Stimulated activated CD4-positive, alpha-beta T cell treated with anti-CD3 and anti-CD28 coated beads, Interleukin-4, amount 100 ng/mL, for 1 hour (primary cell): ENCODE results near the gene NCBP2L.

Source experiments
- DNase-seq: peaks from one replicate; pipeline ENCODE4 v3.0.0-alpha.2; 2020

The NCBP2L gene

DNA sequence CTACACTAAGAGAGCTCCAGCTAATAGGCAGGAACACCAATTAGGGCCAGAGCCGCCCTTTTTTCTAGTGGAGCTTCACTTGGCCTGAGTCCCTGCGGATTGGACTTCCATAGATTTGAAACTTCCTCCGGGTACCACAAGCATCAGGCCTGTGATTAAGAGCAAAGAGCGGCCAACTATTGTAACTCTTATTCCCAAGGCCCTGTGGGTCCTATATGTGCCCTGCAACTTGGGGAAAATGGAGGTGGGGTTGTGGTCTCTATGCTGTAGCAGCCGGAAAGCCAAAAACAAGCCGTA is at the start of gene NCBP2L:
Gene NCBP2L (plus strand): TSS at position 198 of the 297 bp plus-strand sequence. CDS start 16,488 bp downstream, outside the sequence.
- DNase-seq = no peak

DNA sequence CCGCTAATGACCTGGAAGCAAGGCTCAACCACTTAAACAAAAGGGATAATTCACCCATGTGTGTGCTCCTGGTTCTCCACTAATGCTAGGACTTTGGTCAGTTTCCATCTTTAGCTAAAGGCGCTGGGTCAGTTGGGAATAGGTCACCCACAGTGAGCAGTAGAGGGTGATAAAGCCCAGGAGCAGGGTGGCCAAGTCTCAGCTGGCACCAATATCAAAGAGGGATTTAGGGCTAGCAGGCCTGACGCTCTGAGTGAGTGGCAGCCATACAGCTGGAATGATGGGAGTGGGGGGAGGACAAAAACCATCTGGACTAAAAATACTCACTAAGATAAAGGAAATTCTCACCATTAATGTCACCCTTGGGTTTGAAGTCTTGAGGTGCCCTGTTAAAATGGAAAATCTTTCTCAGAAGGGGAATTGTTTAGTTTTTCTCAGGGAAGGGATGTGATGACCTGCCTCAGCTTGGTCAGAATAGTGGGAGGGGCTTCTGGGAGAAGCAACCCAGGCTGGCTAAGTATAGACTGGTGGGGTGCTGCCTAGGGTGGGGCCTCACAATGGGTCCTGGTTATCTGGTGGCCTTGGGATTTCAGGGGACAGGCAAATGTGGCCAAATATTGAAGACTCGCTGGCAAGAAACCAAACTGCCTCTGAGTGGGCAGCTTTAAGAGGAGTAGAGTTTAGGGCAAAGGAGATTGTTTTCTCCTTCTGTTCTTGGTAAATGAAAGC is 49.0 kb upstream of the NCBP2L start:
- no peak for DNase-seq

DNA sequence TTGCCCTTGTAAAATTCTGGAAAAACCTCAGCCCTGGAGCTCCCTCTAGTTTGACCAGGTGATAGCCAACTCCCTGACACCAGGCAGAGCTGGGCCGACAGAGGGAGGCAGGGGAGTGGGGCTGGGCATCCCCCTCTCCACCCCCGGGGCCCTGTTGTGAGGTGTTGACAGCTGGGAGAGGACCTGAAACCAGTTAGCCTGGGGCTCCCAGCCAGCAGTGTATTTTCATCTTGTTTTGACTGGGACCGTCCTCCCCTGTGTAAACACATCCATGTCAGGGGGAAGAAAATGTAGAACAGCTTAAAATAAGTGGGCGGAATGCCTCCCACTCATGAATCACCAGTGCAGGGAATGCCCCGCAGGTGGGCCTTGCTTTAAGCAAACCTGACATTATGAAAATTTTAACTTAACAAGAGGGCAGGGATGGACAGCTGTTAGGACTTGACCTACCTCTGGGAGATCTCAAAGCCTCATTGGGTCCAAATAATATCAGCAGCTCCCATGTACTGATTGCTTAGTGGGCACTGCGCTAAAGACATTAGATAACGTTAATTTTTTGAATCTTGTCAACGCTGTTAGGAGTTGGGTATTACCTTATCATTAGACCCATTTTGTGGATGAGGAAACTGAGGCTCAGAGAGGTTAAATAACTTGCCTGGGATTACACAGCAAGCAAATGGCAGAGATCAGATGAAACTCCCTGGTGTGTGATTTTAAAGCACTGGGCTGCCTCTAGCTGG is 47.8 kb upstream of the NCBP2L start:
- DNase-seq = no peak

GRCh38 chrX:107730298-107730655 is 47.3 kb upstream of the NCBP2L start:
- DNase-seq = no peak

DNA sequence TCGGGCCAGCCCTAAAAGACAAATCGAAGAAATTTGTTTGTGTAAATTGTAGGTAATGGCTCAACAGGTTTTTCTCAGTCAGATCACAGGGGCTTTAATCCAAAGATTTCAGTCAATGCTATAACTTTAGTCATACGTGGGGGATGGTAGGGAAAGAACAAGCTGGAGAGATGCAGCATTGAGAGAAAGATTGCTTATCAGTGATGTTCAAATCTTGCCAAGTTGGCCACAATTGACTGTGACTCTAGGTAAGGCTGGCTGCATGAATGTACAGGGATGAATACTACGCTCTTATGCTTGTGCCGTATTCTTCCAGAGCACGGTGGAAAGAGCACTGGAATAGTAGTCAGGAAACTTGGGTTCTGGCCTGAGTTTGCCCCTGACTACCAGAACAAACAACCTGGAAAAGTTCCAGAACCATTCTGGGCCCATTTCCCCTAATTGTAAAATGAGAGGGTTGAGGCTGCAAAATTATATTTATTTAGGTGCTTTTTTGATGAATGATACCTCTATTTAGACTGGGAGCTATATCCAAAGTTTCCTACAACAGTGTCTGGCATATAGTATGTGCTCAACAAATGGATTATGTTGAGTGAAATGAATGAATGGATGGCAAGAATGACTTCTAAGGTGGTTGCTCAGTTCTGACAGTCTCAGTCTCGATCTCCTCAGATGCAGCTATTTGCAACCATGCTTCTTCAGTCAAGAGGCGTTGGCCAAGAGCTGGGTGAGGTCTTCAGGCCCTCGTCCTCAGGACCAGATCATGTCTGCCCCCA is 46.4 kb upstream of the NCBP2L start:
- DNase-seq = no peak

DNA sequence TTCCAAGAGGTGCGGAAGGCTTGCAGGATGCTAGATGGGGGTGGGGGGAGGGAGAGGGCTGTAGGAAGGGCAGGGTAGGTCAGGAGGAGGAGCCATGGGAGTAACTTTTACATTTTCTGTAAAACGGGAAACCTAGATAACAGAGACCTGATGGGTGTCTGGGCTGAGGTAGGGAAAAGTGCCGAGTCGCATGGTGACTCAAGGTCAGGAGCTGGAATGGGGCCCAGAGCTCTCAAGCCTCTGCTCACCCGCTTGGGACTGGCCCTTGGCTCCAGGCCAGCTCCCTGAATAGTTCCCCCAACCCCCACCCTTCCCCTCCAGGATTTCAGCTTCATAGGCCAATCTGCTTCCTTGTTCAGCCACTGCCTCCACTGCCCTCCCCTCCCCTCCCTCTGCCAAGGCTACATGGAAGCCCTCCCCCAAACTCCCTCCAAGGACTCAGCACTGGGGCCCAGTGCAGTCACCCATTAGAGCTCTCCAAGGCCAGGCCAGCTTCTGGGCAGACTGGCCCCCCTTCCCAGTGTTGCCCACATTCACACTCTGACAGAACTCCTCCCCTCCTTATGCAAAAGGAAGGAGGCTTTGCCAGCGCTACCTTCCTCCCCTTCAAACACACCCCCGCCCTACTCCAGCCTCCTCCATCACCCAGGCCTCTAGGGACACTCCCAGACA is 45.6 kb upstream of the NCBP2L start:
- DNase-seq = no peak

DNA sequence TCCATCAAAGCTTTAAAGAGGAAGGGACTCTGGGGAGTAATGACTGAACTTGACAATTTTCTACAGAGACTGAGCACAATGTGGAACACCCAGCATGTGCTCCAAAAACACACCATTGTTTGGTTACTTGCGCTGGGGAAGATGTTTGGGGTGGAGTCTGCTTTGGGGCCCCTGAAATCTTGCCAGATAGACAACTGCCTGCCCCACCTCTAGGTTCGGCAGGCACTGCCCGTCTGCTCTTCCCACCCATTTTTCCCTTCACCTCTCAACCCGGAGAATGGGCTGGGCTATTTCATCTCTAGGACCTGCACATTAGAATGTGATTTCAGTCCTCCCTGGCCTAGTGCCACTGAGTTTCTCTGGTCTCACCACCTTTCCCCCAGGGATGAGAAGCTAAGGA is 43.8 kb upstream of the NCBP2L start:
- DNase-seq = no peak

- no peak for DNase-seq
Measured at GRCh38 chrX:107734646-107735045, 42.9 kb upstream of the NCBP2L start.

- DNase-seq = no peak
Measured at GRCh38 chrX:107736781-107737531, 40.6 kb upstream of the NCBP2L start.

DNA sequence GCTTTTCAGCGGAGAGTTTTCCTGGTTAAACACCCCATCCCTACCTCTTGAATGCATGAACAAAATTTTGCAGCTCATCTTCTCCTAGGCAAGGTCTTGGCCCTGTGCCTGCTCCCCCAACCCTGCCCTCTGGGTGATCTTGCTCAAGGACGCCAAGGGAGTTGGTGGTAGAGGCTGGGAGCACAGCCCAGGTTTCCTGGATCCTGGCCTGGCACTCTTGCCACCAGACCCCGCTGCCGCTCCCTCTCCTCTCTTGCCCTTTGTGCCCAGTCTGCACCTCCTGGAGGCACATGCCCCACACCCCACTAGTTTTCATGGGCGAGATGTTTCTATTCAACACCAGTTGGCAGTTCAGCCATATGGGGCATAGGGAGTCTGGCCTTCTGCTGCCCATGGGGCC is 39.3 kb upstream of the NCBP2L start:
- no peak for DNase-seq

- DNase-seq = no peak
Measured at GRCh38 chrX:107738768-107739167, 38.8 kb upstream of the NCBP2L start.

DNA sequence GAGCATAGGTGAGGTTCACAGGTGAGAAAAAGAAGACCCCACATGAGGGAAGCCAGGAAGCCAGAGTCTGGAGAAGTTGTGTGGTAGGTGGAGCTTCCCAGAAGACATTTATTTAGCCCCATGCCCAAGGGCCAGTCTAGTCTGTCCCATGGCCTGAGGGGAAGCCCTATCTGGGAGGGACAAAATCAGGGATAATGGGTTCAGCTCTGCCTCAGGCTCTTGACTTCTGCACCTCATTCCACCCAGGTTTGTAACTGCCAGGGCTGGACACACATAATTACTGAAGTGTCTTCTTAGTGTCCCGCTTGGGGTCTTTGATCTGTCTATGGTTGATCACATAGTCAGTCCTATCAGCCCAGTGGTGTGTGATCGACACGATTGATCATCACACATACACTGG is 38.0 kb upstream of the NCBP2L start:
- no peak for DNase-seq

DNA sequence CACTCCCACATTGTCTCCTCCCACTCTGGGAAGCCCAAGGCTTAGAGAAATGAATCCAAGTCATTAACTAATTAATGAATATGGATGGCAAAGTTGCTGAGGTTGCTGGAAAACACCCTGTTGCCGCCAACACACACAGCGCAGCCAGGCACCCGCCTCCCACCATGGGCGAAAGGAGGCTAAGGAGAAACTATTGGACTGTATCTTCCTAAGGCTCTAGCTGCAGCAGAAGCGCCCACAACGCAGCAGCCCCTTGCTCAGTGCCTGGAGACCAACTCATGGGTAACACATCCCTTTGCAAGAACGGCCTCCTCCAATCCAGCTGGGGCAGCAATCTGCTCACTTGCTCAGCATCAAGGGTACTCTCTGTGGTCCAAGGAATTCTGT is 36.1 kb upstream of the NCBP2L start:
- DNase-seq = peak; percentile 2

DNA sequence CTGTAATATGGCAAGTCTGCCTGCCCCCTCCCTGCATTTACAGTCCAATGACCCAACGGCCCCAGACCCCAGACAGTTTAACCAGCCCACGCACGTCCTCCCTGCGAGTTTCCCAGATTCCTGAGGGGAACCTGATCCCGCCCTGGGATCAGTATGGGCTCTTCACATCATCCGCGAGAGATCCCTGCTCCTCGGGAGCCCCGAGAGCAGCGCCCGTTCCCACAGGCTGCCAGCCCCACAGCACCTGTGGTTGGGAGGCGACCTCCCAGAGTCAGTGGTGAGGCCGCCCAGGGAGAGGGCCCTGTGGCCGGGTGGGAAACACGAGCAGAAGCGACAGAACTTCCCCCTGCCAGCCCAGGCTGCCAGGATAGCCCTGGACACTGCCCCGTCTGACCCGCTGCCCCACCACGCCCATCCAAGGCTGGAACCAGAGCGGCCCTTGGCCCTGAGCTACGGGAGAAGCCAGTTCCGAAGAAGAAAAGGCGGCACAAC is 34.8 kb upstream of the NCBP2L start:
- DNase-seq = no peak

DNA sequence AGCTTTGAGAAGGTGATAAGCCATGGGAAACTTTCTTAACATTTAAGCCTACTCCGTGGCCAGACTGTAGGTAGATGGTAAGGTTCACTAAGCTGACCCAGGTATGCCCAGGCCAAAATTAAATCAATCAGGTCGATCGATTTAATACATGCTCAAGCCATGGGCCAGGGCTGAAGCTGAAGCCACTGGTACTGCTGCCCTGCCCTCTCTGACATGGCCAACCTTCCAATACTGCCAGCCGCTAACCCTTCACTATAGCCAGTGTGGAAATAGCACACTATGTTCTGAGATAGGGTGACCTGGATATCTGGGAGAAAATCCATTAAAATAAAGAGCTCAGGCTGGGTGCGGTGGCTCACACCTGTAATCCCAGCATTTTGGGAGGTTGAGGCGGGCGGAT is 33.5 kb upstream of the NCBP2L start:
- DNase-seq = no peak

GRCh38 chrX:107744868-107745267 is 32.7 kb upstream of the NCBP2L start:
- no peak for DNase-seq

GRCh38 chrX:107747596-107748161 is 29.9 kb upstream of the NCBP2L start:
- no peak for DNase-seq

GRCh38 chrX:107748506-107748905 is 29.0 kb upstream of the NCBP2L start:
- no peak for DNase-seq

- DNase-seq = no peak
Measured at GRCh38 chrX:107750263-107750662, 27.3 kb upstream of the NCBP2L start.

- DNase-seq = no peak
Measured at GRCh38 chrX:107750861-107751445, 26.6 kb upstream of the NCBP2L start.

DNA sequence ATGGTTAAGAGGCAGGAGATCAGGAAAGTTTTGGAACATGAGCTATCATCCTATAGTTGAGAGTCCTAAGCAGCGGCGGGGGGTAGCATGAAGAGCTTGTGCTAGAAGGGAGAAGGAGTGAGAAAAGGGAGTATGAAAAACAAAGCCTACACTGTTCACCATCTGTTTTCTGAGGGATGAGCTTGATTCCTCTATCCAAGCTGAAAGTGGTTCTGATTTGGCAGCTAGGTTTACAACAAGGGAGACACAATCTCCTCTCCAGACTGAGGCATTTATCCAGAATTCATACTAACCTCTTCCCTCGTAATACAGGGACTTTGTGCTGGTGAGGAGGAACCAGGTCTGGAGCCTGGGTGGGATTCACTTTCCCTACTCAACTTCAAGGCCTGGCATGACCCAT is 25.5 kb upstream of the NCBP2L start:
- no peak for DNase-seq

GRCh38 chrX:107752714-107753113 is 24.8 kb upstream of the NCBP2L start:
- DNase-seq = no peak
